VCaP (cell line): ENCODE data around the gene PLEKHA4.
"Not testable (repeated sequence)": the region's sequence is repeated elsewhere in the genome, so short reads cannot be mapped to it uniquely, and the experiment has no call there.

Source experiments
- H3K27ac ChIP-seq: fragments of 450-650 bp; 2 replicates; pipeline ENCODE4 v1.5.1; 2017
- TF ChIP-seq, protein P1 (sequence below): fragments of 450-650 bp; conservative IDR thresholded peaks from 2 replicates; pipeline ENCODE4 v1.5.1; 2017; ENCODE audit warnings: mild to moderate bottlenecking, moderate library complexity

PLEKHA4 gene

DNA sequence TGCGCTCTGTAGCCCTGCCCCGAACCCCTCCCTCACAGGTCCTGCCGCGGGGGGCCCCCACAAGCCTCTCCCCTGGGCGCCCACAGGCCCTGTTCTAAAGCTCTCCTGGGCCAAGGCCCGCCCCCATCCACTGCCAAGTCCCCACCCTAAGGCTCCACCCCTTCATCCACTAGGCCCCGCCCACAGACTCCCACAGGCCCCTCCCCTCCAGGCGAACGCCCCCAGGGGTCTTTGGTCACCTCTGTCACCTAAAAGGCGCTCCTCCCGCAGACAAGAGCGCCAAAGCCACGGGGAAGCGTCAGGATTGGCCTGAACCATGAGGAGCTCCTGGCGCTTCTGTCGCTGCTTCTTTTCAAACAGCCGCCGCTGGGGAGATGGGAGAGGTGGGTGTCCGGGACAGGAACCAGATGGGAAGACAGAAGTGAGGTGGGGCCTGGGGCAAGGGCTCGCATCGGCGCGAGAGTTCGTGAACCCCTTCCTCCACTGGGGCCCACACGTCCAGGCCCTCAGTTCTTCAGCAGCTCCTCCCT is 27.8 kb upstream of the PLEKHA4 start:
- TF ChIP-seq, protein P1, sequence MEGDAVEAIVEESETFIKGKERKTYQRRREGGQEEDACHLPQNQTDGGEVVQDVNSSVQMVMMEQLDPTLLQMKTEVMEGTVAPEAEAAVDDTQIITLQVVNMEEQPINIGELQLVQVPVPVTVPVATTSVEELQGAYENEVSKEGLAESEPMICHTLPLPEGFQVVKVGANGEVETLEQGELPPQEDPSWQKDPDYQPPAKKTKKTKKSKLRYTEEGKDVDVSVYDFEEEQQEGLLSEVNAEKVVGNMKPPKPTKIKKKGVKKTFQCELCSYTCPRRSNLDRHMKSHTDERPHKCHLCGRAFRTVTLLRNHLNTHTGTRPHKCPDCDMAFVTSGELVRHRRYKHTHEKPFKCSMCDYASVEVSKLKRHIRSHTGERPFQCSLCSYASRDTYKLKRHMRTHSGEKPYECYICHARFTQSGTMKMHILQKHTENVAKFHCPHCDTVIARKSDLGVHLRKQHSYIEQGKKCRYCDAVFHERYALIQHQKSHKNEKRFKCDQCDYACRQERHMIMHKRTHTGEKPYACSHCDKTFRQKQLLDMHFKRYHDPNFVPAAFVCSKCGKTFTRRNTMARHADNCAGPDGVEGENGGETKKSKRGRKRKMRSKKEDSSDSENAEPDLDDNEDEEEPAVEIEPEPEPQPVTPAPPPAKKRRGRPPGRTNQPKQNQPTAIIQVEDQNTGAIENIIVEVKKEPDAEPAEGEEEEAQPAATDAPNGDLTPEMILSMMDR: no peak
- H3K27ac ChIP-seq: no peak overlapping the region

DNA sequence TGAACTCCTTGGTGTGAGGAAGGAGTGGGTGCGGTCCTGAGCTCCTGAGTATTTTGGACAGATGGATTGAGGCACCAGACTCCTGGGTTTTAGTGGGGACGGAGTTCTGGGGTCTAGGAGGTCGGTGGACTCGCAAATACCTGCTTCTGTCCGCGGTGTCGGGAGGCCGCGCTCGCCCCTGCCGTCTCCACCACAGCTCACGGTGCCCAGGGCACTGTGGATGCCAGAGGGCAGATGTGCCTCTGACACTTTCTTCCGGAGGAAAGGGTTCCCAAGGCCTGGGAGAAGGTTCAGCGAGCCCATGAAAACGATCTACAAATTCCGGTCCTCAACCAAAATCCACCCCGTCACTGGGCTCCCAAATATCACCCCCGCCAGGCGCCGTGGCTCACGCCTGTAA is 26.8 kb upstream of the PLEKHA4 start:
- TF ChIP-seq, protein P1: no peak
- no peak overlapping the region for H3K27ac ChIP-seq

DNA sequence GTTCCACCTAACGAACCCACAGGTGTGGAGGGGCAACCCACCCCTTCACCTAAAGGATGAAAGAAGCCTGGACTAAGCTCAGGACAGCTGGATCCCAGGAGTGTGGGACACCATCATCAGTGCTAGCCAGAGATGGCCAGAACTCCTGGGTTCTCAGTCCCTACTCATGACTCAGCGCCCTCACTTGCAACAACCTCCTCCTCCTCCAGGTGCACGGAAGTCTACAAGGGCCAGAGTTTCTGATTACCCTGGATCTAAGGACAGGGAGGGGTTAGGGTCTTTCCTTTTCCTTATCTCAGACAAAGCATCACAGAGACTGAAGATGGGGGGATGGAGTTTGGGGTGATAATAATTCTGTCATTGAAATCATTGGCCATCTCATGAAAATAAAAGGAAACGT is 22.1 kb upstream of the PLEKHA4 start:
- TF ChIP-seq, protein P1: no peak
- H3K27ac ChIP-seq: no peak overlapping the region

DNA sequence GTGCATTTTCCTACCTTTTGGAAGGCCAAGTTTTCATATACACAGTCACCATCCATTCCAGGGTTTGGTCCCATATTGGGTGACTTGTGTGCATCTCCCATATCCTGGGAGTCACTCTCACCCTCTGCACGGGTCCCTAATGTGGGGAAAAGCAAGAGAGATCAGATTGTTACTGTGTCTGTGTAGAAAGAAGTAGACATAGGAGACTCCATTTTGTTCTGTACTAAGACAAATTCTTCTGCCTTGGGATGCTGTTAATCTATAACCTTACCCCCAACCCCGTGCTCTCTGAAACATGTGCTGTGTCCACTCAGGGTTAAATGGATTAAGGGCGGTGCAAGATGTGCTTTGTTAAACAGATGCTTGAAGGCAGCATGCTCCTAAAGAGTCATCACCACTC is 21.1 kb upstream of the PLEKHA4 start:
- H3K27ac ChIP-seq: not testable (repeated sequence)

DNA sequence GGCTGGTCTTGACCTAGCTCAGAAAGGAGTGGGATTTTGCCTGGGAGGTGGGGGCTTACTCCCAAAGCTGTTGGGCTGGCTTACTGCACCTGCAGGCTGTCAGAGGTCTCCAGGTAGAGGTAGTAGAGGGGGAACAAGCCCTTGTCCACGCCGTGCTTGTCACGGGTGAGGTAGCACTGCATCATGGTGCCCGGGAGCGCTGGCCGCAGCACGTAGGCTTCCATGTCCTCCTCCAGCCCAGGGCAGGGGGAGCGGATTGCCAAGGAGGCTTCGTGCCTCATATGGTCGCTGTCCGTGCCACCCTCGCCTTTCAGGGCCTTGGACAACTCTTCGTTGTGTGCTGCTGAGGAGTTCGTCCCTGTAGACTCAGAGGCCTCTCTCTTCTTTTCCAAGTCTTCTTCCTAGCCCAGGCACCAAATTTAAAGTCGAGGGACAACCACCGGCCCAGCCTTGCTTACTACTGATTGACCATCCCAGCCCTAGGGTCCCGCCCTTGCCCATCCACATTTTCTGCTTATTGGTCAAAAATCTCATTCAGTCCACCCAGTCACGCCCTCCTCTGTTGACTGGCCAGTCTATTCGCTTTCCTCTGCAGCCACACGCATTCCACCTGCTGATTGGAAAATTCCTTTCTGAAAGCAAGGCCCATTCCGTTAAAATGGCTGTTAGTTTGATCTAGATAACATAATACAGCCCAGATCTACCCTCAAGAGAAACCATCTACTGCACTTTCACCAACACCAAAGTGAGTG is 19.6 kb upstream of the PLEKHA4 start:
- TF ChIP-seq, protein P1: no peak
- H3K27ac ChIP-seq: no peak overlapping the region

DNA sequence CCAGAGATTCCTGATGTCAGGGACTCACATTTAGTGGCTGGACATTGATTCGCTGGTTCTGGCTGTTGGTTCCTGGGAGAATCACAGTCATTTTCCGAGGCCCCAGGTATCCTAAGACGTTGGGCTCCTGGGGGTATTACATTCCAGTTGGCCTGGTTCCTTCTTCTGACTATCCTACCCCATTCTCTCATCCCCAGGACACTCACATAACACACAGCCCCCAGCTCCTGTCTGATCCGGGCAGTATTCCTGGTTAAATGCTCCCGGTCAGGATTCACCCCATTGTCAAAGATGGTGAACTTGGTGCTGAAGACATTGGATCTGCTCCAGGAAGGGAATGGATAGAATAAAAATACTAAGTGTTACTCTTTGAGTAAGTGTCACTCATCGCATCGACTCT is 15.3 kb upstream of the PLEKHA4 start:
- TF ChIP-seq, protein P1: no peak
- no peak overlapping the region for H3K27ac ChIP-seq

DNA sequence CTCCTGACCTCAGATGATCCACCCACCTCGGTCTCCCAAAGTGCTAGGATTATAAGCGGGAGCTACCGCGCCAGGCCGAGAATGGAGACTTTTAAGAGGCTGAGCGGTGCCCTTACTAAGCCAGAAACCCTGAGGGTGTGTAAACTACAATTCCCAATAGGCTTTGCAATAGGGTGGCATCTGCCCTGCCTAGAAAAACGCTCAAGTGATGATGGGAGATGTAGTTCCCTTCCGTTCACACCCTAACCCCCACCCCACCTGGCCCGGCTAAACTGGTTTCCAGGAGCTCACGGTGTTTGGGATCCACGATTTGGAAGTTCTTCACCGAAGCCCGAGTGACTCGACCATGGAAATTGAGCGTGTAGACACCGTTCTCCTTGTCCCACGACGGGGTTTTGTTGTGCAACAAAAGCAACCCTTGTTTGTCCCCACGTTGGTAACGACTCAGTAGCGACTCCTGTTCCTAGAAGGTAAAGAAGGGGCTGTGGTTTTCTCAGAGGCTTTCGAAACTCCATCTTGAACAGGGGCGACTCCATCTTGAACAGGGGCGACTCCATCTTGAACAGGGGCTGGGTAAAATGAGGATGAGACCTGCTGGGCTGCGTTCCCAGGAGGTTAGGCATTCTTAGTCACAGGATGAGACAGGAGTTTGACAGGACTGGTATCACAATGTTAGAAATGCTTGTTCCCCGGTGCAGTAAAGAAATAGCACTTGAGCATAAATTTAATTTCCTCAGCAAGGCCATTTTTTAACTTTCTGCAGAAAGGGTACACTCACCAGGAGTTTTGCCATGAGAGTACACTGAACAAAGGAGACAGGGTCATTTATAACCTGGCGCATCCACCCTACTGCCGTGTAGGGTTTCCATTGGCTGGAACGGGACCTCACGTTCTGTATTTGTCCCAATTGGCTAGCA is 13.6 kb upstream of the PLEKHA4 start:
- H3K27ac ChIP-seq: no peak overlapping the region
- TF ChIP-seq, protein P1: no peak

DNA sequence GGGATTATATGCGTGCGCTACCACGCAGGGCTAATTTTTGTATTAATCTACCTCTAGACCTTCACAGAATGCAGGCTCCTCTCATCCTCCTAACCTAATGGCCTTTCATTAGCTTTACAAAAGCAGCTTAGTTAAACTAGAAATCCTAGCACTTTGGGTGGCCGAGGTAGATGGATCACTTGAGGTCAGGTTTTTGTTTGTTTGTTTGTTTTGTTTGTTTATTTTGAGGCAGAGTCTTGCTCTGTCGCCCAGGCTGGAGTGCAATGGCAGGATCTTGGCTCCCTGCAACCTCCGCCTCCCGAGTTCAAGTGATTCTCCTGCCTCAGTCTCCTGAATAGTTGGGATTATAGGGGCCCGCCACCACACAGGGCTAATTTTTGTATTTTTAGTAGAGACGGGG is 11.3 kb upstream of the PLEKHA4 start:
- not testable (repeated sequence) for H3K27ac ChIP-seq
